HUDEP-2 (cell line): ENCODE results near the gene GON4L.
A peak's percentile ranks its signal among the peaks of the same experiment; 100 is the strongest.
"Not testable (repeated sequence)": the region's sequence is repeated elsewhere in the genome, so short reads cannot be mapped to it uniquely, and the experiment has no call there.

Source experiments
- DNase-seq, 76 experiments: peaks; one replicate each; lab custom pipeline; 2025; ENCODE audit not compliant: unreplicated experiment in 76 of 76; lab: John Stamatoyannopoulos, UW

GON4L gene

DNA sequence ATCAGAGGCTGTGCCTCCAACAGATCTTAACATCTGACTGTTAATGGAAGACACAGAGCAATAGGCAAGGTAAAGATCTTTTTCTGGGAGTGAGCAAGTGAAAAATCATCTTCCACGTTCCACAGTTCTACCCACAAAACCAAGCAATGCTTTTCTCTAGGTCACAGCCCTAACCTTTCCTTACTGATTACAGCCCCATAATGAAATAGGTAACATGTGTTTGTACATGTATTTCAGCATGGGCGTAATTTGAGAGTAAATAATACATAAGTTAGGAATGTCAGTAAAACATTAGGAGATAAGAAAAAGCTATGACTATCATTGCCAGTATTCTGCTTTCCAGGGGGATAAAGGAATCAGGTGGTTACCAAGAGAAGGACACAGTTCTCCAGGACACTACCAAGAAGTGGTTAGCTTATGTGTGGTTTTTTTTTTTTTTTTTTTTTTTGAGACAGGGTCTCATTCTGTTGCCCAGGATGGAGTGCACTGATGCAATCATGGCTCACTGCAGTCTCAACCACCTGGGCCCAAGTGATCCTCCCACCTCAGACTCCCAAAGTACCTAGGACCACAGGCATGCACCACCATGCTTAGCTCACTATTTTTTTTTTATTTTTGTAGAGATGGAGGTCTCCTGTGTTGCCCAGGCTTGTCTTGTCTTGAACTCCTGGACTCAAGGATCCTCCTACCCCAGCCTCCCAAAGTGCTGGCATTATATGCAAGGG lies 96.1 kb downstream of the GON4L start:
- no peak for DNase-seq

DNA sequence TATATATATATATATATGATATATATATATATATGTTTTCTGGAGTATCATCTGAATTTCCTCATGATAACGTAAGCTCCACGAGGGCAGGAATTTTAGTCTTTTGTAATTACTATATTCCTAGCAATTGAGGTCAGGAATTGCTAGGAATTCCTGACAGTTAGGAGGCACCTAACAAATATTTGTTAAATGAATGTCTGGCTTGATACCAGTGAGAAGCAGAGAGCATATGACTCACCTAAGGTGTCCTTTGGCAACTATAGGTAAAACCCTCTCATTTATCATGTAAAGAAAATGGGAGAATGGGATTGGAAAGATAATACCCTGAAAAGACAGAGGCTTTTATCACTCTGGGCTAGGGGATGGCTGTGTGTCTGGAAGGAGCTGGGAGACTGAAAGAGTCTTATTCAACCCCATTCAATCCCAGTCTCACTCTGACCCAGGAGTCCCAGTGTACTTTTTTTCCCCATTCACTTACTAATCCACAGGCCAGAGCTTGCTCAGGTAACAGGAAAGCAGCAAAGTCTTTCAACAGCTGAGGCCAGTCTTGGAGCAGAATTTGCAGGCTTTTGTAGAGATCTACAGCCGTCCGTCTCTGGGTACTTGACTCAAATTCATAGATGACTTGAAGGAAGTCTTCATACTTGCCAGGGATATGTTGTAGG lies 96.9 kb downstream of the GON4L start:
- no peak for DNase-seq

DNA sequence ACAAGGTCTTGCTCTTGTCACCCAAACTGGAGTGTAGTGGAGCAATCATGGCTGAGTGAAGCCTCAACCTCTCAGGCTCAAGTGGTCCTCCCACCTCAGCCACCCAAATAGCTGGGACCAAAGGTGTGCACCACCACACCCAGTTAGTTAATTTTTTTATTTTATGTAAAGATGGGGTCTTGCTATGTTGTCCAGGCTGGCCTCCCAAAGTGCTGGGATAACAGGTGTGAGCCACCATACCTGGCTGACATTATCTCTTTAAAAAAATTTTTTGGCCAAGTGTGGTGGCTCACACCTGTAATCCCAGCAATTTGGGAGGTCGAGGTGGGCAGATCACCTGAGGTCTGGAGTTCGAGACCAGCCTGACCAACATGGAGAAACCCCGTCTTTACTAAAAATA lies 98.0 kb downstream of the GON4L start:
- DNase-seq = not testable (repeated sequence)

DNA sequence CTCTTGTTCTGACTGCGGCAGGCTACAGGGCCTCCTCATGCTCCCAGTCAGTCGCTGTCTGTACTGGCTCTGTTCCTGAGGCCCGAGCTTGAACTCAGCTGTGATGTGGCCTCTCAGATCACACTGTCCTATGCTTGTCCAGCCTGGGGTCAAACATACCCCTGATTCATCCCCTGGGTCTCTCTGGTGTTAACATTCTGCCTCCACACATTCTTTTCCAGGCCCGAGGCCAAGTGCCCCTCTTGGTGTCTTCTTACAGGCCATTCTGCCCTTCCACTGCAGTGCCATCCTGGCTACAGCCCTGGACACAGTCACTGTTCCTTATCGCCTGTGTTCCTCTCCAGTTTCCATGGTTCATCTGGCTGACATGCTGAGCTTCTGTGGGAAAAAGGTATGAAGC lies 108.9 kb downstream of the GON4L start:
- not testable (repeated sequence) for DNase-seq

- not testable (repeated sequence) for DNase-seq
These were observed 109.4 kb downstream of the GON4L start for GRCh38 chr1:155747586-155747985.

DNA sequence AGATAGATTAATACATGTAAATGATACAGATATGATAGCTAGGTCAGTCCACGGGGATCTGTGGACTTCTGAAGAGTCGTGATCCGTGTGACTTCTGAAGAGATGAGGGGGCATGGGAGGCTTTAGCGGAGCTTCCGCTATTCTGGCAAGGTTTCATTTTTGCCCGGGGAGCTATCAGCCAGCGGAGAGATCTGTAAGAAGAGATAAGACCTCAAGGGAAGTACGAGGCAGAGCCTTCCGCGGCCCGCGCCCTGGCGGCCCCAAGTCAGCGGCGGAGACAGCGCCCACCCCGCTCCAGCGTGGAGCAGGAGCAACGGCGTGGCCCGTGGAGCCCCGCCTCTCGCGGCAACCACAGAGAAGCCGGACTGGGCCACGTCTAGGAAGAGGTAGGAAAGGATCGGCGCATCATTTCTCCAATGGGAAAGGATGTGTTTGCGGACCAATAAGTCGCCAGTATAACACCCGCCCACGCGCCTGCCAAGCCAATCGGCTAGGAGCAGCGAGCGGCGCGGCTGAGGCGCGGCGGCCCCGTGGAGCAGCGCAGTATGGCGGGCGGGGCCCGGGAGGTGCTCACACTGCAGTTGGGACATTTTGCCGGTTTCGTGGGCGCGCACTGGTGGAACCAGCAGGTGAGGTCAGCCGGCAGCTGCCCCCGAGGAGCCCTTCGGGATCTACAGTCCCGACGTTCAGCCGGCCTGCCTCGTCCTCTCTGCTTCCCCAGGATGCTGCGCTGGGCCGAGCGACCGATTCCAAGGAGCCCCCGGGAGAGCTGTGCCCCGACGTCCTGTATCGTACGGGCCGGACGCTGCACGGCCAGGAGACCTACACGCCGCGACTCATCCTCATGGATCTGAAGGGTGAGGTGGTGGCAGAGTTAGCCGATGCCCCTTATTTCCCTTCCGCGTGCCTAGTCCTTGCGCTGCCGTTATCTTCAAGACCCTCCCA lies 111.5 kb downstream of the GON4L start:
- peak in 75 of 76 experiments; percentile 17 to 98 (median 93) for DNase-seq

GRCh38 chr1:155744711-155745283 lies 112.2 kb downstream of the GON4L start:
- no peak for DNase-seq

- DNase-seq = no peak
These were observed 115.1 kb downstream of the GON4L start for GRCh38 chr1:155741908-155742307.

DNA sequence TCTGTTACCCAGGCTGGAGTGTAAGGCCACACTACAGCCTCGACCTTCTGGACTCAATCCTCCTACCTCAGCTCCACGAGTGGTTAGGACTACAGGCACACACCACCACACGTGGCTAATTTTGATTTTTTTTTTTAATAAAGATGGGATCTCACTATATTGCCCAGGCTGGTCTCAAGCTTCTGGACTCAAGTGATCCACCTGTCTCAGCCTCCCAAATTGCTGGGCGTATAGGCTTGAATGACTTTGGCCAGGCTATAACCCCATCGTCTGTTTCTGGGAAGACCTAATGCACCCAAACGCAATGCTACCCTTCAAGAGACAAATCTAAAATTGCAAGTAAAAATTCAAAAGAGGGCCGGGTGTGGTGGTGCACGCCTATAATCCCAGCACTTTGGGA lies 116.0 kb downstream of the GON4L start:
- no peak for DNase-seq

DNA sequence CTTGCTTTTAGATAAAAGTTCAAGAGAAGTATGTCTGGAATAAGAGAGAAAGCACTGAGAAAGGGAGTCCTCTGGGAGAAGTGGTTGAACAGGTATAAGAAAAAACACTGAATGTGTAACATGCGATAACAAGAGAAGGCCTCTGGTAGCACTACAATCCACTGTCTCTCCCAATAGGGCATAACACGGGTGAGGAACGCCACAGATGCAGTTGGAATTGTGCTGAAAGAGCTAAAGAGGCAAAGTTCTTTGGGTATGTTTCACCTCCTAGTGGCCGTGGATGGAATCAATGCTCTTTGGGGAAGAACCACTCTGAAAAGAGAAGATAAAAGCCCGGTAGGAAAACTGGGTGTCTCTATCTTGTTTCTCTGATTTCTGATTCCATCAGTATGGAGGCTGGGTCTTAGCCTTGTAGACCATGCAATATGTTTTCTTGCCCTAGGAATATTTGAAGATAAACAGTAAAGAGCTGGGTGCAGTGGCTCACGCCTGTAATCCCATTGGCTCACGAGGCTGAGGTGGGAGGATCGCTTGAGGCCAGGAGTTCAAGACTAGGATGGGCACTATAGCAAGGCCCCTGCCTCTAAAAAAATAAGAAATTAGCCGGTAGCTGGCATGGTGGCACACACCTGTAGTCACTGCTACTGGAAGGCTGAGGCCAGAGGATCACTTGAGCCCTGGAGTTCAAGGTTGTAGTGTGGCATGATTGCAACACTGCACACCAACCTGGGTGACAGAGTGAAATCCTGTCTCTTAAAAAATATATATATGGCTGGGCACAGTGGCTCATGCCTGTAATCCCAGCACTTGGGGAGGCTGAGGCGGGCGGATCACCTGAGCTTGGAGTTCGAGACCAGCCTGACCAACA lies 127.7 kb downstream of the GON4L start:
- DNase-seq = peak in 51 of 76 experiments; percentile 1 to 61 (median 29)

GRCh38 chr1:155725142-155725541 lies 131.9 kb downstream of the GON4L start:
- DNase-seq = no peak

- no peak for DNase-seq
These were observed 137.3 kb downstream of the GON4L start for GRCh38 chr1:155719703-155720102.

DNA sequence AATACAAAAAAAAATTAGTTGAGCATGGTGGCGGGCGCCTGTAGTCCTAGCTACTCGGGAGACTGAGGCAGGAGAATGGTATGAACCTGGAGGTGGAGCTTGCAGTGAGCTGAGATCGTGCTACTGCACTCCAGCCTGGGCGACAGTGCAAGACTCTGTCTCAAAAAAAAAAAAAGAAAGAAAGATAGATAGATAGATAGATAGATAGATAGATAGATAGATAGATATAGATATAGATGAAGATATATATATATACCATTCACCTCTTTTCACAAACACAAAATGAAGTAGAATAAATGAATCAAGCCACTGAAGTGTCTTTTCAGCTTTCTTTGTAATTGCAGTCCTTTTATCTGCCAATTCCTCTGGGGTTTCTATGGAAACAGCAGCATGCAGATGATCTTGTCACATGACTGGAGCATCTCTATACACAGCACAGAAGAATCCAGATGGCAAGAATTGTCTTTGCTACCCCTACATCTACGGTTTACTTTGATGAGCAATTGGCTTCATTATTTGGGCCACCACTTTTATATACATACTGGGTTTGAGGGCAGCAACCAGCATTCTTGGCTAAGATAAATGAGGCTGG lies 138.4 kb downstream of the GON4L start:
- DNase-seq = not testable (repeated sequence)

DNA sequence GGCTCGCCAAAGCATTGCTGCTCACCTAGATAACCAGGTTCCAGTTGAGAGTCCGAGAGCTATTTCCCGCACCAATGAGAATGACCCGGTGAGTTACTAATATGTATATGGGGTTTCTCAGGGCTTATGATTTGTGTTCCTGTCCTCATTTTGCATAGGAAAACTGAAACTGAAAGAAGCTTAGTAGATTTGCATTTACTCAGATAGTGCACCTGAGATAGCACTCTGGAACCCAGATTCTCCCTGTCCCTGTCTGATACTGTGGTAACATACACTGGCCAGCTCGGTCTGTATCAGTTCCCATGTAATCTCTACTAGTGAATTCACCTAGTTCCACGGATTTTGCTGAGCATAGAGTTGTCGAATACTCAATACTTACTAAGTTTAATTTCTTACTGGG lies 140.0 kb downstream of the GON4L start:
- no peak for DNase-seq

DNA sequence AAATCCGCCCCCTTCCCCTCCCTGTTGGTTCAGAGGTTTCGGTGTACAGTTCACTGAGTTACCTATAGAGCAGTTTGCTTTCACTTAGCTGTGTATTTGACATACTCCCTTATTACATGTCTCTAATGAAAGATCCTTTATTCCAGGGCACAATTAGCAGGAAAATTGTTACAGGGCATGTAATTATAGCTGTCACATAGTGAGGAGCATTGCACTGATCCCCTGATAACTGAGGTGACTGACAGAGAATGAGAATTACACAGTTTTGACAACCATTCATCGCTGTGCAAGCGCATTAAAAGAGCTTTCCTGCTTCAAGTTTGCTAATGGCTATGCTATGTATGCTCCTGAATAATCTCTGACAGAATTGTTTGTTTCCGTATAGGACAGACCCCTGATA lies 141.2 kb downstream of the GON4L start:
- DNase-seq = no peak

DNA sequence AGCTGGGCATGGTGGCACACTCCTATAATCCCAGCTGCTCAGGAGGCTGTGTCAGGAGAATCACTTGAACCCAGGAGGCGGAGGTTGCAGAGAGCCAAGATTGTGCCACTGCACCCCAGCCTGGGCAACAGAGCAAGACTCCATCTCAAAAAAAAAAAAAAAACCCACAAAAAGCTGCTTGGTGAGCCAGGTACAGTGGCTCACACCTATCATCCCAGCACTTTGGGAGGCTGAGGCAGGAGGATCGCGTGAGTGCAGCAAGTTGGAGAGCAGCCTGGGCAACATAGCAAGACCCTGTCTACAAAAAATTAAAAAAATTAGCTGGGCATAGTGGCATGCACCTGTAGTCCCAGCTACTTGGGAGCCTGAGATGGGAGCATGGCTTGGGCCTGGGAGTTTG lies 142.0 kb downstream of the GON4L start:
- not testable (repeated sequence) for DNase-seq

DNA sequence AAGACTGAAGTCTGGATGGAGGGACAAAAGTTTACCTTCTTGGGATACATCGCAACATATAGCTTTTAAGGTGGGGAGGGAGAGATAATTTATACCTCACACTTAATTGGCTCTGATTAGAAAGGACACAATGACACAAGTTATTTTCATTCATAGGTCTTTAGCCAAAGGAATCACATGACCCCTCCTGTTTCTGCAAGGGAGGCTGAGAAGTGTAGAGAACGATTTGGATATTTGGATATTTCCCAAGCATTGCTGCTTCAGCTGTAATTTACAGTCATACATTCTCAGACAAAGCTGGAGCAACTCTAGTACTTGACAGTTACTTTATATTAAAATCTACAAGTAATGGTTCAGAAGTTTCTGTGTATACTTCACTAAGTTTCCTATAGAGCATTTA lies 143.9 kb downstream of the GON4L start:
- DNase-seq = no peak

GRCh38 chr1:155712636-155713035 lies 144.4 kb downstream of the GON4L start:
- DNase-seq = peak in 2 of 76 experiments; percentile 12 to 14

- DNase-seq = not testable (repeated sequence)
These were observed 145.6 kb downstream of the GON4L start for GRCh38 chr1:155711457-155711856.
